IPS-15b (cell line): ENCODE measurements around the gene ZNF592.

ENCODE experiments used
- H3K27me3 ChIP-seq: one replicate; pipeline ENCODE4 v1.6.1; 2013; ENCODE audit warnings: low read length; ENCODE audit not compliant: control insufficient read depth, insufficient read depth
- H3K36me3 ChIP-seq: one replicate; pipeline ENCODE4 v1.6.1; 2013; ENCODE audit warnings: low read length; ENCODE audit not compliant: control insufficient read depth, insufficient read depth
- H3K4me1 ChIP-seq: one replicate; pipeline ENCODE4 v1.6.1; 2013; ENCODE audit warnings: mild to moderate bottlenecking, low read length; ENCODE audit not compliant: control insufficient read depth, insufficient read depth
- H3K4me3 ChIP-seq: one replicate; pipeline ENCODE4 v1.5.1; 2013; ENCODE audit warnings: low read depth, low read length
- H3K9ac ChIP-seq: one replicate; pipeline ENCODE4 v1.6.1; 2013; ENCODE audit warnings: low read depth, mild to moderate bottlenecking, low read length
- H3K9me3 ChIP-seq: one replicate; pipeline ENCODE4 v1.6.1; 2013; ENCODE audit warnings: mild to moderate bottlenecking, low read length; ENCODE audit not compliant: control insufficient read depth, insufficient read depth

Gene ZNF592

GRCh38 chr15:84764585-84764984 is 16.2 kb downstream of the ZNF592 start:
- Histone ChIP-seq H3K36me3 (peaks cover 4% of the 10 kb centered on the region), H3K4me3 (no peak overlapping the region), H3K4me1 (no peaks in the 10 kb centered on the region), H3K9me3 (no peaks in the 10 kb centered on the region), H3K9ac (no peak overlapping the region), H3K27me3 (no peaks in the 10 kb centered on the region)

DNA sequence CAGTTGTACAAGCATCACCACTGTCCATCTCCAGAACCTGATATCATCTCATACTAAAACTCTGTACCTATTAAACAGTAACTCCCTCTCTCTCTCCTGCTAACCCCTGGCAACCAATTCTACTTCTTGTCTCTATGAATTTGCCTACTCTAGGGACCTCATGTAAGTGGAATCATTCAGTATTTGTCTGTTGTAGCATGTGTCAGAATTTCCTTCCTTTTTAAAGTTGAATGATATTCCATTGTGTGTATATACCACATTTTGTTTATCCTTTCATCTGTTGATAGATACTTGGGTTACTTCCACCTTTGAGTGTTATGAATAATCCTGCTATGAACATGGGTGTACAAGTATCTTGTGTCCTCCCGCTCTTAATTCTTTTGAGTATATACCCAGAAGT is 16.6 kb downstream of the ZNF592 start:
- no peak overlapping the region for H3K9ac ChIP-seq

GRCh38 chr15:84765675-84766074 is 17.3 kb downstream of the ZNF592 start:
- Histone ChIP-seq H3K4me3 (no peak overlapping the region), H3K27me3 (no peaks in the 10 kb centered on the region), H3K9me3 (no peaks in the 10 kb centered on the region), H3K4me1 (no peaks in the 10 kb centered on the region), H3K36me3 (peaks cover 4% of the 10 kb centered on the region), H3K9ac (no peak overlapping the region)

More for the DNA sequence above, 16.6 kb downstream of the ZNF592 start:
- Histone ChIP-seq H3K9me3 (no peaks in the 10 kb centered on the region), H3K27me3 (no peaks in the 10 kb centered on the region), H3K4me3 (no peak overlapping the region), H3K36me3 (peaks cover 4% of the 10 kb centered on the region), H3K4me1 (no peaks in the 10 kb centered on the region)

- Histone ChIP-seq H3K4me1 (no peaks in the 10 kb centered on the region), H3K4me3 (no peak overlapping the region), H3K9ac (no peak overlapping the region), H3K36me3 (peaks cover 4% of the 10 kb centered on the region), H3K27me3 (no peaks in the 10 kb centered on the region), H3K9me3 (no peaks in the 10 kb centered on the region)
Measured at GRCh38 chr15:84766461-84767035, 18.2 kb downstream of the ZNF592 start.

GRCh38 chr15:84772031-84772430 is 23.6 kb downstream of the ZNF592 start:
- H3K9ac ChIP-seq = no peak overlapping the region
- H3K4me3 ChIP-seq = no peak overlapping the region
- no peaks in the 10 kb centered on the region for H3K27me3 ChIP-seq
- H3K36me3 ChIP-seq = peaks cover 4% of the 10 kb centered on the region
- H3K4me1 ChIP-seq = no peaks in the 10 kb centered on the region
- H3K9me3 ChIP-seq = no peaks in the 10 kb centered on the region

DNA sequence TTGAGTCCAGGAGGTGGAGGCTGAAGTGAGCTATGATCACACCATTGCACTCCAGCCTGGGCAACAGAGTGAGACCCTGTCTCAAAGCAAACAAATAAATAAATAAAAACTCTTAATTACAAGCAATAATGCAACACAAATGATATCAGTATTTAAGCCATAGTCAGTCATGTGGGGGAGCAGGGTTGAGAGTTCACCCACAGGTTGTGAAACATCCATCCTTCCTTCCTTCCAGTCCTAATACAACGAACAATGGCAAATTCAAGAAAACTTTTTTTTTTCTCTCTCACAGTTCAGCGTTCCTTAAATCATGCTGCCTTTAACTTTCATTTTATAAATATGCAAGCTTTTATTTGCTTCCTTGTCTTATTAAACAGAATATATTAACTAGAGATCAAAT is 24.1 kb downstream of the ZNF592 start:
- H3K36me3 ChIP-seq = peaks cover 4% of the 10 kb centered on the region
- H3K4me3 ChIP-seq = no peak overlapping the region
- H3K27me3 ChIP-seq = no peaks in the 10 kb centered on the region
- no peak overlapping the region for H3K9ac ChIP-seq
- no peaks in the 10 kb centered on the region for H3K4me1 ChIP-seq
- no peaks in the 10 kb centered on the region for H3K9me3 ChIP-seq

GRCh38 chr15:84773716-84774115 is 25.3 kb downstream of the ZNF592 start:
- peaks cover 4% of the 10 kb centered on the region for H3K36me3 ChIP-seq
- no peak overlapping the region for H3K4me3 ChIP-seq
- H3K9me3 ChIP-seq = no peaks in the 10 kb centered on the region
- H3K4me1 ChIP-seq = no peaks in the 10 kb centered on the region
- no peaks in the 10 kb centered on the region for H3K27me3 ChIP-seq
- no peak overlapping the region for H3K9ac ChIP-seq

DNA sequence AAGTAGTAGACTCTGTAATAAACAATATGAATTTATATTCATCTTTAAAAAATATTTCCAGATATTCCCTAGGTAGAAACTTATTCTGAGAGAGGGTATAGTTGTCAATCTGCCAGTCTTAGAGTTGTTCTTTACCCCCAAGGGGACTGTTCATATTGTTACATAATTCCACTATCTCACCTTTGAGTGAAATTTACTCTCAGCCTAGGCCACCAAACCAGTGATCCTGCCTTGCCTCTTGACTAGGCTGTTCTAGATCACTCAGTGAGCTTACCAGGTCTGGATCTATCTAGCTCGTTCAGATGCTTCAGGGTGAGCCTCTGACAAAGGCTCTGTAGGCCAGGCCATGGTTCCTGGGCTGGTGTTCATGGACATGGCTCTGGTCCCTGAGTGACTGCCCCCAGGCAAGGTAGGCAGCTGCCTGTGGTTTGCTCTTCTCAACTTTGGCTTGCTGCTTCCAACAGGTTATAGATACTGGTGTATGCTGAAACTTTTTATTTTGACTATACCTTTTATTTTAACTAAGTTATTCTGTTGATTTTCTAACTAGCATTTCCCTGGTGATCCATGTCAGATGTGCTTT is 27.6 kb downstream of the ZNF592 start:
- Histone ChIP-seq H3K4me1 (no peaks in the 10 kb centered on the region), H3K9me3 (no peaks in the 10 kb centered on the region), H3K4me3 (no peak overlapping the region), H3K9ac (no peak overlapping the region), H3K27me3 (no peaks in the 10 kb centered on the region), H3K36me3 (no peaks in the 10 kb centered on the region)

GRCh38 chr15:84778194-84778593 is 29.8 kb downstream of the ZNF592 start:
- no peak overlapping the region for H3K9ac ChIP-seq
- no peaks in the 10 kb centered on the region for H3K4me1 ChIP-seq
- no peaks in the 10 kb centered on the region for H3K9me3 ChIP-seq
- no peaks in the 10 kb centered on the region for H3K27me3 ChIP-seq
- H3K4me3 ChIP-seq = peak overlapping the region; percentile 40
- H3K36me3 ChIP-seq = peaks cover 3% of the 10 kb centered on the region

DNA sequence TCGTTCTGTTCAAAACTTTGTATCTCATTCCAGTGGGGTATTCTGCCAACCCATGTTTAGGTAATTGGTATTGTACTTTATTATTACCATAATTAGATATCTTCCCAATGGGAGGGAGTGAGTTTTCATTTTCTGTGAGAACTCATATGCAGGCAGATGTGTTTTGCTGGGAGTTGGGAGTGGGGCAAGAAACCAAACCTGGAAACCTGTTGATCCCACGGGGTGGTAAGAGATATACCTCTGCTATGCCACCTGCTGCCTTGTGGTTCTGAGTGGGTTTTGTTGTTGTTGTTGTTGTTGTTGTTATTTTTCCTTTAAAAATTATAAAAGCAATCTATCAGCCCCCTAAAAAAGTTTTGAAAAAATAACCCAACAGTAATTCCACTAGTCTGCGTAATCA is 32.1 kb downstream of the ZNF592 start:
- H3K36me3 ChIP-seq = peaks cover 18% of the 10 kb centered on the region
- H3K4me1 ChIP-seq = no peaks in the 10 kb centered on the region
- H3K4me3 ChIP-seq = no peak overlapping the region
- H3K27me3 ChIP-seq = no peaks in the 10 kb centered on the region
- H3K9ac ChIP-seq = no peak overlapping the region
- H3K9me3 ChIP-seq = no peaks in the 10 kb centered on the region

GRCh38 chr15:84781495-84781894 is 33.1 kb downstream of the ZNF592 start:
- Histone ChIP-seq H3K27me3 (no peaks in the 10 kb centered on the region), H3K4me1 (no peaks in the 10 kb centered on the region), H3K9me3 (no peaks in the 10 kb centered on the region), H3K4me3 (no peak overlapping the region), H3K9ac (no peak overlapping the region), H3K36me3 (peaks cover 18% of the 10 kb centered on the region)

DNA sequence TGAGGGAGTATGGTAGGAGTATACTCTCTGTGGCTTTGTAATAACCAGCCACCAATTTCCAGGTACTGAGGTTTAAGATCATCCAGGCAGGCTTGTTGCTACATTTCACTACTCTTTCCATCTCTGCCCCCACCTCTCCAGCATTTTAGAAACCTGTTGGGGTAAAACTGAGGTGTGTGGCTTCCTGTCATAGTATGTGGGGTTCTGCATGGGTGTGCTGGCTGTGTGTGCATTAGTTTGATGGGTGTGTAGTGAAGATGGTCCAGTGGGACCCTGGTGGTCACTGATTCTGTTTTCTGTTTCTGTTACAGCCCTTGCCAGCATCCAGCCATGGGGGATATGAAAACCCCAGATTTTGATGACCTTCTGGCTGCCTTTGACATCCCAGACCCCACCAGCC is 34.0 kb downstream of the ZNF592 start:
- Histone ChIP-seq H3K4me3 (no peak overlapping the region), H3K4me1 (no peaks in the 10 kb centered on the region), H3K9ac (no peak overlapping the region), H3K9me3 (no peaks in the 10 kb centered on the region), H3K36me3 (peaks cover 18% of the 10 kb centered on the region), H3K27me3 (no peaks in the 10 kb centered on the region)
